ENCODE data around the gene TNC. TPM values are rescaled to one million over a fixed set of nuclear protein-coding genes. Genes with fewer than 3 reads are reported as not detected.
A peak's percentile ranks its signal among the peaks of the same experiment; 100 is the strongest.

The TNC gene
- total and polyA plus RNA-seq, 2 of the 4 experiments (the other 2 are of a cell fraction) = 192 to 253 TPM

GRCh38 chr9:114981063-114981462 is 136.9 kb downstream of the TNC start:
- H4K91ac ChIP-seq (ENCODE audit: insufficient read depth, low read depth, low read length) = no peak overlapping the region
- H3K27me3 ChIP-seq (ENCODE audit: control insufficient read depth, insufficient read depth, low read length) = peaks cover 36% of the 10 kb centered on the region
- no peaks in the 10 kb centered on the region for H3K4me1 ChIP-seq (ENCODE audit: control insufficient read depth, insufficient read depth, low read length)
- no peaks in the 10 kb centered on the region for H3K36me3 ChIP-seq (ENCODE audit: control insufficient read depth, insufficient read depth, low read length)
- H4K8ac ChIP-seq (ENCODE audit: low read depth in 2 of 2, low read length in 2 of 2) = no peak overlapping the region
- H3K23ac ChIP-seq (ENCODE audit: low read depth, low read length) = no peak overlapping the region
- H2AK9ac ChIP-seq (replicated peaks; ENCODE audit: low read depth, low read length, poor library complexity) = no peak overlapping the region
- ChIA-PET POLR2A (ENCODE audit: unreplicated experiment) (no interaction called here), CTCF (no interaction called here)
- H2AK5ac ChIP-seq (ENCODE audit: low read depth, low read length) = no peak overlapping the region
- no peak overlapping the region for H2BK15ac ChIP-seq (ENCODE audit: low read depth, low read length)
- no peak for DNase-seq
- in situ Hi-C loops (cut with MboI; ENCODE audit: low sequenced_read_pairs) (no loop called here), dilution Hi-C loops (cut with HindIII; ENCODE audit: low sequenced_read_pairs, unreplicated experiment) (no loop called here), intact Hi-C loops (cut with micrococcal nuclease) (no loop called here)
- no TSS peak for BruUV-seq (replicated peaks)
- H4K20me1 ChIP-seq (ENCODE audit: insufficient read depth, low read length) = no peaks in the 10 kb centered on the region
- TF ChIP-seq BHLHE40 (IDR thresholded peaks at IDR 0.05; ENCODE audit: low read depth, low read length) (no peak), CEBPB (IDR thresholded peaks at IDR 0.05; ENCODE audit: low read depth, low read length) (peak; percentile 67)
- H3K18ac ChIP-seq (ENCODE audit: low read depth, low read length) = no peak overlapping the region
- H2BK5ac ChIP-seq (ENCODE audit: low read depth, low read length, poor library complexity, severe bottlenecking) = no peak overlapping the region
- H3K4ac ChIP-seq (ENCODE audit: low read depth, low read length) = no peak overlapping the region
- H3K4me2 ChIP-seq (ENCODE audit: low read depth, low read length) = no peak overlapping the region
- no peak overlapping the region for H2BK20ac ChIP-seq (ENCODE audit: low read depth, low read length)
- no peaks in the 10 kb centered on the region for H3K9me1 ChIP-seq (ENCODE audit: insufficient read depth, low read length)
- H3K4me3 ChIP-seq (ENCODE audit: insufficient read depth, low read depth, low read length) = no peak overlapping the region
- H3K14ac ChIP-seq (replicated peaks; ENCODE audit: low read depth, low read length) = no peak overlapping the region
- no peak overlapping the region for H3K27ac ChIP-seq (ENCODE audit: insufficient read depth, low read length)
- no CpG with 5 or more reads among the region's 4 CpGs for WGBS, 2 experiments (ENCODE audit: extremely low coverage in 2 of 2, insufficient read length in 1 of 2)
- no peak overlapping the region for H2BK120ac ChIP-seq (ENCODE audit: low read depth, low read length)
- no peak overlapping the region for H3K9ac ChIP-seq (ENCODE audit: low read depth, low read length)
- H3K56ac ChIP-seq (ENCODE audit: extremely low read depth, insufficient read depth, low read length) = no peak overlapping the region
- no peaks in the 10 kb centered on the region for H3K79me1 ChIP-seq (ENCODE audit: low read depth in 1 of 2, low read length in 2 of 2)
- no peak overlapping the region for H4K5ac ChIP-seq (ENCODE audit: low read depth, low read length)
- H3K9me3 ChIP-seq (ENCODE audit: control insufficient read depth, insufficient read depth, low read length) = no peaks in the 10 kb centered on the region
- ATAC-seq (ENCODE audit: low read depth) = no peak; the same call in 1 of the 2 replicates
- no peak overlapping the region for H2AFZ ChIP-seq (replicated peaks; ENCODE audit: low read length, poor library complexity)

All from IMR-90 (cell line).